OCI-LY1 (cell line): Measurements from ENCODE around the gene CPNE1.

Experiments used
- H2AFZ ChIP-seq: fragments of 200-600 bp; sonication (generic), shearing (Covaris generic); 2 replicates; pipeline ENCODE4 v1.6.0; 2014; ENCODE audit warnings: antibody characterized with exemption, mild to moderate bottlenecking, low read length
- H3F3A ChIP-seq: fragments of 200-600 bp; sonication (generic), shearing (Covaris generic); 2 replicates; pipeline ENCODE4 v1.6.0; 2014; ENCODE audit warnings: mild to moderate bottlenecking, antibody characterized with exemption, low read length, moderate library complexity; ENCODE audit not compliant: insufficient read depth
- H3K27ac ChIP-seq: fragments of 200-600 bp; sonication (generic); 2 replicates; pipeline ENCODE4 v1.5.1; 2014; ENCODE audit warnings: low read length, mixed run types, mild to moderate bottlenecking, low read depth; ENCODE audit not compliant: poor library complexity, severe bottlenecking
- H3K27me3 ChIP-seq: fragments of 200-600 bp; sonication (generic); 2 replicates; pipeline ENCODE4 v1.6.0; 2014; ENCODE audit warnings: antibody characterized with exemption, mild to moderate bottlenecking, low read length, moderate library complexity; ENCODE audit not compliant: insufficient read depth
- H3K36me3 ChIP-seq: fragments of 200-600 bp; sonication (generic); 2 replicates; pipeline ENCODE4 v1.6.1; 2014; ENCODE audit warnings: mild to moderate bottlenecking, antibody characterized with exemption, low read length, moderate library complexity, mixed read lengths; ENCODE audit not compliant: insufficient read depth
- H3K4me1 ChIP-seq: fragments of 200-600 bp; sonication (generic); 2 replicates; pipeline ENCODE4 v1.5.1; 2014; ENCODE audit warnings: mild to moderate bottlenecking, low read length, moderate library complexity; ENCODE audit not compliant: insufficient read depth, severe bottlenecking
- H3K4me2 ChIP-seq: fragments of 200-600 bp; sonication (generic), shearing (Covaris generic); 2 replicates; pipeline ENCODE4 v1.6.1; 2014; ENCODE audit warnings: low read length
- H3K4me3 ChIP-seq: fragments of 200-600 bp; sonication (generic); 2 replicates; pipeline ENCODE4 v1.5.1; 2014; ENCODE audit warnings: low read length, low read depth, mild to moderate bottlenecking, mixed read lengths; ENCODE audit not compliant: poor library complexity, severe bottlenecking
- H3K79me2 ChIP-seq: fragments of 200-600 bp; shearing (Covaris generic); 2 replicates; pipeline ENCODE4 v1.6.1; 2016; ENCODE audit warnings: mixed run types, low read length, mixed read lengths; ENCODE audit not compliant: insufficient read depth
- H3K9ac ChIP-seq: fragments of 200-600 bp; sonication (generic), shearing (Covaris generic); 2 replicates; pipeline ENCODE4 v1.6.1; 2014; ENCODE audit warnings: mild to moderate bottlenecking, low read length, mixed read lengths
- H3K9me2 ChIP-seq: fragments of 200-600 bp; sonication (generic), shearing (Covaris generic); 2 replicates; pipeline ENCODE4 v1.6.1; 2014; ENCODE audit warnings: low read depth, mild to moderate bottlenecking, low read length, mixed read lengths
- H3K9me3 ChIP-seq: fragments of 200-600 bp; shearing (Covaris generic); 2 replicates; pipeline ENCODE4 v1.6.1; 2014; ENCODE audit warnings: low read length, mixed read lengths
- H4K20me1 ChIP-seq: fragments of 200-600 bp; sonication (generic), shearing (Covaris generic); 2 replicates; pipeline ENCODE4 v1.6.0; 2016; ENCODE audit warnings: mild to moderate bottlenecking, low read length; ENCODE audit not compliant: insufficient read depth
- EZH2 ChIP-seq: fragments of 200-600 bp; sonication (generic), shearing (Covaris generic); IDR thresholded peaks from 2 replicates; pipeline ENCODE4 v1.8.0; 2017; ENCODE audit warnings: borderline replicate concordance, mixed run types, mild to moderate bottlenecking, antibody characterized with exemption, low read length, moderate library complexity, mixed read lengths
- TF ChIP-seq, protein P1 (sequence below): fragments of 200-600 bp; sonication (generic), shearing (Covaris generic); IDR thresholded peaks from 2 replicates; pipeline ENCODE4 v1.5.1; 2017; ENCODE audit warnings: mild to moderate bottlenecking, antibody characterized with exemption, low read length, moderate library complexity, mixed read lengths

Gene CPNE1

DNA sequence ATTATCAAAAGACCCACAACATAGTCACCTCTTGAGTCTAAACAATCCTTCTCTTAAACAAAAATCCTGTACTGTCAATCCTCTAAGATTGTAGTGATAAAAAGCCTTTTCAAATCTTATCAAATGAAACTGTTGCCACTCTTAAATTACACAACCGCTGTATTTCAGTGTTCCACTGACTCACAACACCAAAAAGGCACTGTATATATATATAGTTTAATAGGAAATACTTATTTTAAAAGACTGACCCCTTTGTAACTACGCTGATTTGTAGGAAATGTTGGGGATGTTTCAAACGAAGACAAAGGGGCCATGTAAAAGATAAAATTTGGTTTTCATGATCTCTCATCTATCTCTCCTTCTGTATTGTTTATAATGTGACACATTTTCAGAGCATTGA is 14.1 kb downstream of the CPNE1 start:
- H3K4me2 ChIP-seq, result no peak overlapping the region
- no peaks in the 10 kb centered on the region for H3F3A ChIP-seq
- H4K20me1 ChIP-seq, result no peaks in the 10 kb centered on the region
- H3K9ac ChIP-seq, result no peak overlapping the region
- no peak overlapping the region for H2AFZ ChIP-seq
- H3K4me1 ChIP-seq, result no peaks in the 10 kb centered on the region
- H3K4me3 ChIP-seq, result no peak overlapping the region
- TF ChIP-seq, protein P1, sequence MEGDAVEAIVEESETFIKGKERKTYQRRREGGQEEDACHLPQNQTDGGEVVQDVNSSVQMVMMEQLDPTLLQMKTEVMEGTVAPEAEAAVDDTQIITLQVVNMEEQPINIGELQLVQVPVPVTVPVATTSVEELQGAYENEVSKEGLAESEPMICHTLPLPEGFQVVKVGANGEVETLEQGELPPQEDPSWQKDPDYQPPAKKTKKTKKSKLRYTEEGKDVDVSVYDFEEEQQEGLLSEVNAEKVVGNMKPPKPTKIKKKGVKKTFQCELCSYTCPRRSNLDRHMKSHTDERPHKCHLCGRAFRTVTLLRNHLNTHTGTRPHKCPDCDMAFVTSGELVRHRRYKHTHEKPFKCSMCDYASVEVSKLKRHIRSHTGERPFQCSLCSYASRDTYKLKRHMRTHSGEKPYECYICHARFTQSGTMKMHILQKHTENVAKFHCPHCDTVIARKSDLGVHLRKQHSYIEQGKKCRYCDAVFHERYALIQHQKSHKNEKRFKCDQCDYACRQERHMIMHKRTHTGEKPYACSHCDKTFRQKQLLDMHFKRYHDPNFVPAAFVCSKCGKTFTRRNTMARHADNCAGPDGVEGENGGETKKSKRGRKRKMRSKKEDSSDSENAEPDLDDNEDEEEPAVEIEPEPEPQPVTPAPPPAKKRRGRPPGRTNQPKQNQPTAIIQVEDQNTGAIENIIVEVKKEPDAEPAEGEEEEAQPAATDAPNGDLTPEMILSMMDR, result no peak
- no peak for TF ChIP-seq EZH2
- H3K9me2 ChIP-seq, result no peaks in the 10 kb centered on the region
- no peaks in the 10 kb centered on the region for H3K27me3 ChIP-seq
- no peak overlapping the region for H3K27ac ChIP-seq
- peaks cover 87% of the 10 kb centered on the region for H3K79me2 ChIP-seq
- H3K9me3 ChIP-seq, result no peaks in the 10 kb centered on the region
- H3K36me3 ChIP-seq, result peaks cover 78% of the 10 kb centered on the region

DNA sequence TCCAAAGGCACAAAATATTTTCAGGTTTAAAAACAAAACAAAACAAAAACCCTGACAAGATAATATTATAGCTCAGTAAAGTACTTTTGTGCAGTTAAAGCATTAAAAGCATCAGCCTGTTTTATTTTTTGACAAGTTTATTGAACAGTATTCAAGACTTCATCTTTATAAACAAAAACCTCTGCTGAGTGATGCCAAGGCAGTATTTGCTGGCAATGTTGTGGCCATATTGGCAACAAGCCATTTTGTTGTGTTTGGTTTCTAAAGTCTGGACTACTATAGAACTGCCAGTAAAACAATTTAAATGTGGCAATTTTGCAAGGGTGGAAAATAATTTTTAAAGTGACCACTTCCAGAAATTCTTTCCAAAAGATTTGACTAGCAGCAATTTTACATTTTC is 15.9 kb downstream of the CPNE1 start:
- no peak overlapping the region for H3K4me3 ChIP-seq
- no peak overlapping the region for H2AFZ ChIP-seq
- H3K9me3 ChIP-seq, result no peaks in the 10 kb centered on the region
- peaks cover 68% of the 10 kb centered on the region for H3K36me3 ChIP-seq
- H3K27me3 ChIP-seq, result no peaks in the 10 kb centered on the region
- no peak overlapping the region for H3K27ac ChIP-seq
- no peaks in the 10 kb centered on the region for H4K20me1 ChIP-seq
- no peaks in the 10 kb centered on the region for H3K9me2 ChIP-seq
- H3K9ac ChIP-seq, result no peak overlapping the region
- no peaks in the 10 kb centered on the region for H3K4me1 ChIP-seq
- TF ChIP-seq EZH2, result no peak
- H3K79me2 ChIP-seq, result peaks cover 80% of the 10 kb centered on the region
- no peaks in the 10 kb centered on the region for H3F3A ChIP-seq
- no peak overlapping the region for H3K4me2 ChIP-seq

DNA sequence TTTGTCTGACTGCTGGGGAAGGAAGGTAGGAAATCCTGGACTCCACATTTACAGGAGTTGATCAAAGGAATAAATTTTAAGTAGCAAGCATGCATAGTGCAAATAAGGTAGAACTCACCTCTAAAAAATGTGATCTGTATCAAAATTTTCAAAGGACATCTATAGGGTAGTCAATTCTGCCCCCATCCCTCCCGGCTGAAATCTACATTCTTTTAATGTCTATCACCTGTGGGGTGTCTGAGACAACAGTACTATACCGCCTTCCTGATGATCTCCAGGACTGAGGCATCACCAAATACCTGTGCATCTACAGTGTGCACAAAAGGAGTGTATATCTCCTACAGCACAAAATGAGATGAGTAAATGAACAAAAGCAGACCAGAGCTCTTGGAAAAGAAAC is 19.9 kb downstream of the CPNE1 start:
- Histone ChIP-seq H3K4me3 (no peak overlapping the region), H3K9me2 (no peaks in the 10 kb centered on the region), H3K27ac (no peak overlapping the region), H3K4me1 (no peaks in the 10 kb centered on the region), H3K36me3 (peaks cover 33% of the 10 kb centered on the region), H3K79me2 (peaks cover 50% of the 10 kb centered on the region), H3K27me3 (no peaks in the 10 kb centered on the region), H3F3A (no peaks in the 10 kb centered on the region), H3K4me2 (no peak overlapping the region), H3K9me3 (no peaks in the 10 kb centered on the region), H3K9ac (no peak overlapping the region), H2AFZ (no peak overlapping the region), H4K20me1 (no peaks in the 10 kb centered on the region)
- TF ChIP-seq, protein P1, result no peak
- TF ChIP-seq EZH2, result no peak

DNA sequence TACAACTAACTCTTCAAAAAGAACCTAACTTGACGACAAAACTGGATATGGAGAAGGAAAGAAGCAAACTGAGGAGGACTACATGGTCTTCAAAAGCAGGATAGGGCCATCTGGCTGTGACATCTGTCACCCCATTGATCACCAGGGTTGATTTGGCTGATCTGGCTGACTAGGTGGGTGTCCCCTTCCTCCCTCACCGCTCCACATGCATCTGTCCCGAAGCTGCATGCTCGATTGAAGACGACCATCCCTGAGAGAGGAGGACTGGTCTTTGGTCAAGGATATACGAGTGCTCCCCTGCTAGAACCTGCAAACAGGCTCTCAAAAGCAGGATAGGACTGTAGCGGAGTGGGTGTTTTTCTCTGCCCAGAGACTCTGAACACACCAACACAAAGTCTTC is 21.7 kb downstream of the CPNE1 start:
- H3K36me3 ChIP-seq, result peaks cover 16% of the 10 kb centered on the region; the same call in 1 of the 2 replicates
- no peak overlapping the region for H3K27ac ChIP-seq
- H3F3A ChIP-seq, result no peaks in the 10 kb centered on the region
- no peaks in the 10 kb centered on the region for H3K9me2 ChIP-seq
- no peaks in the 10 kb centered on the region for H3K4me1 ChIP-seq
- no peaks in the 10 kb centered on the region for H3K27me3 ChIP-seq
- no peak for TF ChIP-seq EZH2
- TF ChIP-seq, protein P1, result no peak
- no peaks in the 10 kb centered on the region for H3K9me3 ChIP-seq
- peaks cover 42% of the 10 kb centered on the region for H3K79me2 ChIP-seq
- no peak overlapping the region for H3K4me2 ChIP-seq
- no peaks in the 10 kb centered on the region for H4K20me1 ChIP-seq
- no peak overlapping the region for H3K9ac ChIP-seq
- no peak overlapping the region for H3K4me3 ChIP-seq
- H2AFZ ChIP-seq, result no peak overlapping the region
